SK-N-SH (cell line): ENCODE data around the gene IDUA. TPM values are rescaled to one million over a fixed set of nuclear protein-coding genes. Genes with fewer than 3 reads are reported as not detected.
"Not testable (repeated sequence)": the region's sequence is repeated elsewhere in the genome, so short reads cannot be mapped to it uniquely, and the experiment has no call there.

ENCODE experiments used
- CTCF ChIA-PET: fragments of 300-600, 350-600 bp; formaldehyde crosslinking; extraction: SDS; loops from one replicate; lab custom pipeline; 2021; lab: Yijun Ruan, JAX
- POLR2A ChIA-PET: fragments of 350-600 bp; sonication (Branson Sonifier 250); formaldehyde crosslinking; extraction: SDS; loops from one replicate; lab custom pipeline; 2020; ENCODE audit warnings: antibody characterized with exemption, inconsistent platforms; lab: Yijun Ruan, JAX
- DNase-seq: peaks from one replicate; pipeline ENCODE4 v3.0.0; 2012
- H2AFZ ChIP-seq: fragments of 200-600 bp; sonication (generic); 2 replicates; pipeline ENCODE4 v1.8.1; 2016; ENCODE audit warnings: antibody characterized with exemption, mild to moderate bottlenecking, low read depth
- H3F3A ChIP-seq: fragments of 200-600 bp; sonication (generic); replicated peaks from 2 replicates; pipeline ENCODE3; 2016; ENCODE audit warnings: antibody characterized with exemption, mild to moderate bottlenecking; ENCODE audit not compliant: insufficient read depth
- H3K27ac ChIP-seq, 2 experiments: fragments of 200-500 bp in 1 of 2; fragments of 200-600 bp in 1 of 2; sonication (Bioruptor generic) in 1 of 2; sonication (generic), shearing (Covaris generic) in 1 of 2; 2 replicates each; pipeline versions ENCODE4 v1.5.1 to v1.6.1; 2014 to 2016; ENCODE audit warnings: low read depth in 2 of 2, inconsistent platforms in 1 of 2, low read length in 1 of 2, mild to moderate bottlenecking in 1 of 2, mixed read lengths in 1 of 2
- H3K27me3 ChIP-seq: fragments of 200-600 bp; sonication (generic), shearing (Covaris generic); 2 replicates; pipeline ENCODE4 v1.6.1; 2016; ENCODE audit warnings: mixed run types; ENCODE audit not compliant: insufficient read depth
- H3K36me3 ChIP-seq, 2 experiments: fragments of 200-500 bp in 1 of 2; fragments of 200-600 bp in 1 of 2; sonication (Bioruptor generic) in 1 of 2; sonication (generic) in 1 of 2; replicated peaks in 1 of 2; 2 replicates each; pipeline versions ENCODE3 to v1.5.1; 2014 to 2016; ENCODE audit warnings: low read length in 1 of 2, mild to moderate bottlenecking in 1 of 2; ENCODE audit not compliant: insufficient read depth in 2 of 2, control insufficient read depth in 1 of 2
- H3K4me1 ChIP-seq, 2 experiments: fragments of 200-500 bp in 1 of 2; fragments of 200-600 bp in 1 of 2; sonication (Bioruptor generic) in 1 of 2; sonication (generic), shearing (Covaris generic) in 1 of 2; 2 replicates each; pipeline versions ENCODE4 v1.5.1 to v1.6.1; 2014 to 2016; ENCODE audit warnings: low read depth in 1 of 2, low read length in 1 of 2, mixed run types in 1 of 2; ENCODE audit not compliant: insufficient read depth in 2 of 2, control insufficient read depth in 1 of 2
- H3K4me2 ChIP-seq: fragments of 200-600 bp; sonication (generic), shearing (Covaris generic); 2 replicates; pipeline ENCODE4 v1.6.1; 2017; ENCODE audit warnings: mixed run types
- H3K4me3 ChIP-seq, 2 experiments: fragments of 200-500 bp in 1 of 2; fragments of 200-600 bp in 1 of 2; sonication (Bioruptor generic) in 1 of 2; sonication (generic), shearing (Covaris generic) in 1 of 2; 2 replicates each; pipeline versions ENCODE4 v1.5.1 to v1.8.1; 2014 to 2016; ENCODE audit warnings: low read depth in 2 of 2, inconsistent platforms in 1 of 2, low read length in 1 of 2, mild to moderate bottlenecking in 1 of 2, mixed read lengths in 1 of 2, moderate library complexity in 1 of 2
- H3K79me2 ChIP-seq: fragments of 200-600 bp; sonication (generic); 2 replicates; pipeline ENCODE4 v1.8.1; 2017; ENCODE audit warnings: mild to moderate bottlenecking; ENCODE audit not compliant: insufficient read depth
- H3K9ac ChIP-seq: fragments of 200-600 bp; sonication (generic); 2 replicates; pipeline ENCODE4 v1.6.1; 2017; ENCODE audit warnings: mixed run types
- H3K9me2 ChIP-seq: fragments of 200-600 bp; sonication (generic); 2 replicates; pipeline ENCODE4 v1.6.1; 2017; ENCODE audit warnings: mixed run types
- H3K9me3 ChIP-seq: fragments of 200-600 bp; sonication (generic); 2 replicates; pipeline ENCODE4 v1.6.1; 2017; ENCODE audit warnings: mixed run types, mild to moderate bottlenecking, moderate library complexity
- H4K20me1 ChIP-seq: fragments of 200-600 bp; sonication (generic); 2 replicates; pipeline ENCODE4 v1.6.1; 2017; ENCODE audit warnings: mild to moderate bottlenecking, mixed run types; ENCODE audit not compliant: insufficient read depth
- CHD2 ChIP-seq: fragments of 150-350 bp; IDR thresholded peaks from 2 replicates; pipeline ENCODE4 v1.6.1; 2018; ENCODE audit warnings: low read length; ENCODE audit not compliant: partially characterized antibody
- CTCF ChIP-seq: fragments of 200-600 bp; sonication (generic); IDR thresholded peaks from 2 replicates; pipeline ENCODE4 v1.6.1; 2017; ENCODE audit warnings: antibody characterized with exemption, mild to moderate bottlenecking, moderate library complexity
- ELF1 ChIP-seq: IDR thresholded peaks from 2 replicates; pipeline ENCODE4 v1.4.0; 2012
- FOSL2 ChIP-seq: IDR thresholded peaks from 2 replicates; pipeline ENCODE4 v1.4.0; 2012; ENCODE audit warnings: low read depth, mild to moderate bottlenecking, moderate library complexity, borderline replicate concordance
- FOXM1 ChIP-seq: IDR thresholded peaks from 2 replicates; pipeline ENCODE4 v1.4.0; 2012; ENCODE audit warnings: low read depth, mild to moderate bottlenecking
- IRF3 ChIP-seq: fragments of 150-350 bp; IDR thresholded peaks from 2 replicates; pipeline ENCODE4 v1.6.1; 2016; ENCODE audit warnings: mild to moderate bottlenecking, low read depth, low read length
- MEF2A ChIP-seq: IDR thresholded peaks from 2 replicates; pipeline ENCODE4 v1.4.0; 2012; ENCODE audit warnings: low read depth, borderline replicate concordance
- PBX3 ChIP-seq: IDR thresholded peaks from 2 replicates; pipeline ENCODE4; 2012
- POLR2AphosphoS5 ChIP-seq: IDR thresholded peaks from 2 replicates; pipeline ENCODE4 v1.6.1; 2012; ENCODE audit warnings: low read depth, low read length
- RFX5 ChIP-seq: IDR thresholded peaks from 2 replicates; pipeline ENCODE4 v1.6.1; 2012; ENCODE audit warnings: mild to moderate bottlenecking, improper control_type of control experiment, low read length
- RXRA ChIP-seq: IDR thresholded peaks from 2 replicates; pipeline ENCODE4 v1.4.0; 2012; ENCODE audit warnings: low read depth, mild to moderate bottlenecking, borderline replicate concordance
- TCF12 ChIP-seq: IDR thresholded peaks from 2 replicates; pipeline ENCODE4 v1.4.0; 2012
- TEAD4 ChIP-seq: IDR thresholded peaks from 2 replicates; pipeline ENCODE4 v1.4.0; 2012; ENCODE audit warnings: mild to moderate bottlenecking, borderline replicate concordance; ENCODE audit not compliant: insufficient read depth
- USF2 ChIP-seq: fragments of 150-350 bp; IDR thresholded peaks from 2 replicates; pipeline ENCODE4 v1.6.1; 2017; ENCODE audit warnings: antibody characterized with exemption, low read length, low read depth, borderline replicate concordance
- WGBS: methylation state at CpG from one replicate; pipeline ENCODE4 v1.1.6; 2017; ENCODE audit warnings: low lambda C conversion rate; 5-methylcytosine and 5-hydroxymethylcytosine counted together
- polyA plus RNA-seq, 3 experiments: library from polyadenylated mRNA; depleted of rRNA; stranded (reverse); fragments of >200 nt; gene quantifications; 2 replicates each; pipeline ENCODE4 v1.2.3, GENCODE V29; 2012

The IDUA gene
- polyA plus RNA-seq, 1 of the 3 experiments (the other 2 are of a cell fraction): 24.4 TPM

GRCh38 chr4:974668-975067 lies 12.2 kb upstream of the IDUA start:
- 100% methylated on average over 1 of the region's 9 CpGs for WGBS
- POLR2A ChIA-PET: no interaction called here

GRCh38 chr4:976016-976415 lies 10.8 kb upstream of the IDUA start:
- H3F3A ChIP-seq, H3K9me3 ChIP-seq, H3K4me2 ChIP-seq, POLR2A ChIA-PET, H3K4me3 ChIP-seq, H2AFZ ChIP-seq, H3K9me2 ChIP-seq, CTCF ChIA-PET, H3K36me3 ChIP-seq, H3K9ac ChIP-seq, DNase-seq, H3K27ac ChIP-seq, H3K27me3 ChIP-seq: not testable (repeated sequence)
- peaks cover 16% of the 10 kb centered on the region for H3K79me2 ChIP-seq
- H4K20me1 ChIP-seq: peaks cover 14% of the 10 kb centered on the region
- peaks cover 11 to 18% of the 10 kb centered on the region in 2 experiments; a peak in 2 of 4 replicates for H3K4me1 ChIP-seq
- WGBS: 100% methylated on average over 2 of the region's 25 CpGs

More at GRCh38 chr4:974668-975067, 12.2 kb upstream of the IDUA start:
- Histone ChIP-seq H3K4me1 (peaks cover 11 to 18% of the 10 kb centered on the region in 2 experiments; a peak in 2 of 4 replicates), H4K20me1 (peaks cover 18% of the 10 kb centered on the region), H2AFZ (no peak overlapping the region), H3K4me3 (no peak overlapping the region), H3K27ac (no peak overlapping the region), H3F3A (no peaks in the 10 kb centered on the region), H3K79me2 (peaks cover 18% of the 10 kb centered on the region; the same call in 1 of the 2 replicates), H3K27me3 (no peaks in the 10 kb centered on the region), H3K9ac (no peak overlapping the region), H3K4me2 (no peak overlapping the region), H3K36me3 (no peaks in the 10 kb centered on the region), H3K9me3 (no peaks in the 10 kb centered on the region), H3K9me2 (no peaks in the 10 kb centered on the region)
- CTCF ChIA-PET: interaction anchor here (1.3 kb wide), 1 partner anchor 13 kb away, joined by 5 read pairs; the partner anchor contains the start of gene IDUA
- TF ChIP-seq POLR2AphosphoS5 (no peak), TCF12 (no peak), ELF1 (no peak), PBX3 (no peak), USF2 (no peak), RFX5 (no peak), MEF2A (no peak), RXRA (no peak), TEAD4 (no peak), FOXM1 (no peak), IRF3 (no peak), CTCF (no peak), FOSL2 (no peak), CHD2 (no peak)
- no peak for DNase-seq
